Thoracic aorta (tissue), 2 donors: ENCODE data around the gene CTSW. TPM values are rescaled to one million over a fixed set of nuclear protein-coding genes. Genes with fewer than 3 reads are reported as not detected.

Experiments
- ATAC-seq: fragments of 150-250 bp; one replicate; pipeline ENCODE4 v1.8.0; 2017; ENCODE audit warnings: low read depth; ENCODE audit not compliant: insufficient number of reproducible peaks, low FRiP score
- DNase-seq: peaks from one replicate; pipeline ENCODE4 v3.0.0-alpha.2; 2020; ENCODE audit warnings: low spot score
- H3K27ac ChIP-seq, 2 donors: fragments of 200-600 bp; sonication (generic); 1 replicate in 1 of 2; 2 replicates in 1 of 2; pipeline ENCODE4 v1.5.1; 2016; ENCODE audit warnings: mild to moderate bottlenecking in 2 of 2, moderate library complexity in 2 of 2
- H3K27me3 ChIP-seq: fragments of 200-600 bp; sonication (generic); replicated peaks from 2 replicates; pipeline ENCODE4 v1.6.0; 2016; ENCODE audit warnings: mild to moderate bottlenecking; ENCODE audit not compliant: insufficient read depth
- H3K36me3 ChIP-seq: fragments of 200-600 bp; sonication (generic); one replicate; pipeline ENCODE4 v1.5.1; 2016
- H3K4me1 ChIP-seq, 2 donors: fragments of 200-600 bp; sonication (generic); 1 replicate in 1 of 2; 2 replicates in 1 of 2; pipeline versions ENCODE4 v1.5.1 to v1.6.0; 2016; ENCODE audit warnings: low read depth in 2 of 2, mild to moderate bottlenecking in 1 of 2; ENCODE audit not compliant: control insufficient read depth in 1 of 2
- H3K4me3 ChIP-seq: fragments of 200-600 bp; sonication (generic); 2 replicates; pipeline ENCODE4 v1.5.1; 2016; ENCODE audit warnings: mild to moderate bottlenecking
- H3K9me3 ChIP-seq: fragments of 200-600 bp; sonication (generic); 2 replicates; pipeline ENCODE4 v1.5.1; 2016
- CTCF ChIP-seq: fragments of 200-600 bp; sonication (generic); IDR thresholded peaks from one replicate; pipeline ENCODE4 v1.5.1; 2019; ENCODE audit warnings: antibody characterized with exemption
- total RNA-seq, 2 donors: library from RNA; depleted of rRNA; stranded (reverse); fragments of >200 nt; gene quantifications; one replicate each; pipeline versions ENCODE4 v1.1.0 to v1.2.3, GENCODE V29; 2016

Gene CTSW
- total RNA-seq, 2 donors from 2014 or later: 1.6 to 13.7 TPM

GRCh38 chr11:65856689-65857499, 22.7 kb upstream of the CTSW start:
- peak overlapping the region; percentile 96 for H3K4me3 ChIP-seq
- ATAC-seq (no peak), DNase-seq (no peak)
- no peaks in the 10 kb centered on the region for H3K9me3 ChIP-seq
- peak overlapping the region; percentile 96 to 98 for H3K27ac ChIP-seq
- peaks cover 22 to 33% of the 10 kb centered on the region in 2 donors for H3K4me1 ChIP-seq
- no peak for TF ChIP-seq CTCF
- peaks cover 44% of the 10 kb centered on the region for H3K36me3 ChIP-seq
- H3K27me3 ChIP-seq: no peaks in the 10 kb centered on the region

- DNase-seq (no peak), ATAC-seq (no peak)
- peaks cover 44% of the 10 kb centered on the region for H3K36me3 ChIP-seq
- peaks cover 24 to 39% of the 10 kb centered on the region in 2 donors for H3K4me1 ChIP-seq
- TF ChIP-seq CTCF: no peak
- no peaks in the 10 kb centered on the region for H3K27me3 ChIP-seq
- H3K4me3 ChIP-seq: peak overlapping the region; percentile 96
- H3K27ac ChIP-seq: peak overlapping the region; percentile 96 to 98
- no peaks in the 10 kb centered on the region for H3K9me3 ChIP-seq
These were observed 22.2 kb upstream of the CTSW start for GRCh38 chr11:65857500-65857852.

GRCh38 chr11:65857853-65858680, 21.6 kb upstream of the CTSW start, which contains the start of gene CFL1:
Gene CFL1 (minus strand): TSS chr11:65858180. CDS start chr11:65858099, 81 bp downstream.
- TF ChIP-seq CTCF: no peak
- Histone ChIP-seq H3K36me3 (peaks cover 42% of the 10 kb centered on the region), H3K27me3 (no peaks in the 10 kb centered on the region), H3K9me3 (no peaks in the 10 kb centered on the region), H3K4me3 (peak within 1 kb of the TSS; percentile 96), H3K27ac (peak within 1 kb of the TSS; percentile 98), H3K4me1 (peaks cover 24 to 45% of the 10 kb centered on the region in 2 donors)
- peak; percentile 92 for DNase-seq
- ATAC-seq: peak; percentile 28

- ATAC-seq: no peak
- H3K9me3 ChIP-seq: no peaks in the 10 kb centered on the region
- peaks cover 24 to 46% of the 10 kb centered on the region in 2 donors for H3K4me1 ChIP-seq
- DNase-seq: no peak
- peaks cover 42% of the 10 kb centered on the region for H3K36me3 ChIP-seq
- peak overlapping the region; percentile 98 for H3K27ac ChIP-seq
- H3K27me3 ChIP-seq: no peaks in the 10 kb centered on the region
- TF ChIP-seq CTCF: no peak
- peak overlapping the region; percentile 96 for H3K4me3 ChIP-seq
These were observed 21.0 kb upstream of the CTSW start for GRCh38 chr11:65858681-65859087.
